Measurements from ENCODE around the gene ITIH3.

- TF ChIP-seq GATA2 (IDR thresholded peaks at IDR 0.05; ENCODE audit: low read depth, low read length) (no peak), GATA3 (IDR thresholded peaks at IDR 0.05; ENCODE audit: low read depth, low read length) (no peak)
These were observed 22.6 kb downstream of the ITIH3 start for GRCh38 chr3:52817221-52817620.

Data from SH-SY5Y (cell line).